DMS53 treated with DMSO at 0.1 percent for 48 hours (cell line): ENCODE data around the gene MYBPC1.
"Not testable (repeated sequence)": the region's sequence is repeated elsewhere in the genome, so short reads cannot be mapped to it uniquely, and the experiment has no call there.

Source experiments
- DNase-seq: peaks from one replicate; lab custom pipeline; 2025; ENCODE audit not compliant: unreplicated experiment; lab: John Stamatoyannopoulos, UW

The MYBPC1 gene, protein sequence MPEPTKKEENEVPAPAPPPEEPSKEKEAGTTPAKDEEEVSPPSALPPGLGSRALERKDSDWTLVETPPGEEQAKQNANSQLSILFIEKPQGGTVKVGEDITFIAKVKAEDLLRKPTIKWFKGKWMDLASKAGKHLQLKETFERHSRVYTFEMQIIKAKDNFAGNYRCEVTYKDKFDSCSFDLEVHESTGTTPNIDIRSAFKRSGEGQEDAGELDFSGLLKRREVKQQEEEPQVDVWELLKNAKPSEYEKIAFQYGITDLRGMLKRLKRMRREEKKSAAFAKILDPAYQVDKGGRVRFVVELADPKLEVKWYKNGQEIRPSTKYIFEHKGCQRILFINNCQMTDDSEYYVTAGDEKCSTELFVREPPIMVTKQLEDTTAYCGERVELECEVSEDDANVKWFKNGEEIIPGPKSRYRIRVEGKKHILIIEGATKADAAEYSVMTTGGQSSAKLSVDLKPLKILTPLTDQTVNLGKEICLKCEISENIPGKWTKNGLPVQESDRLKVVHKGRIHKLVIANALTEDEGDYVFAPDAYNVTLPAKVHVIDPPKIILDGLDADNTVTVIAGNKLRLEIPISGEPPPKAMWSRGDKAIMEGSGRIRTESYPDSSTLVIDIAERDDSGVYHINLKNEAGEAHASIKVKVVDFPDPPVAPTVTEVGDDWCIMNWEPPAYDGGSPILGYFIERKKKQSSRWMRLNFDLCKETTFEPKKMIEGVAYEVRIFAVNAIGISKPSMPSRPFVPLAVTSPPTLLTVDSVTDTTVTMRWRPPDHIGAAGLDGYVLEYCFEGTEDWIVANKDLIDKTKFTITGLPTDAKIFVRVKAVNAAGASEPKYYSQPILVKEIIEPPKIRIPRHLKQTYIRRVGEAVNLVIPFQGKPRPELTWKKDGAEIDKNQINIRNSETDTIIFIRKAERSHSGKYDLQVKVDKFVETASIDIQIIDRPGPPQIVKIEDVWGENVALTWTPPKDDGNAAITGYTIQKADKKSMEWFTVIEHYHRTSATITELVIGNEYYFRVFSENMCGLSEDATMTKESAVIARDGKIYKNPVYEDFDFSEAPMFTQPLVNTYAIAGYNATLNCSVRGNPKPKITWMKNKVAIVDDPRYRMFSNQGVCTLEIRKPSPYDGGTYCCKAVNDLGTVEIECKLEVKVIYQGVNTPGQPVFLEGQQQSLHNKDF

DNA sequence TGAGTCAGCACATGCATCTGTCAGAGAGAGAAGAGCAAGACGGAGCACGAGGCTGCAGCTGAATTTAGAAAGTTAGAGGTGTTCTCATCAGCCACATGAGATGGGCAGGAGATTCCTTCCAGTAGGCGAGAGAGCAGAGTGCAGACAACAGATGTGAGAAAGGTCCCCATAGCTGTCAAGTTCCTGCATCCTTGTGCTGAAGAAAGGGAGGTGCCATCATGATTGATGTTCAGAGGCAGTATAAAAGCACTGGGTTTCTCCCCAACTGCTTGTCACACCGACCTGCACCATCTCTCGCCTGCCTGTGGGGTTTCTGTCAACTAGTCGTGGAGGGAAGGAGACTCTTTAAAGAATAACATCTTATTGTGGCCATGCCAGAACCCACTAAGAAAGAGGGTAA, at the start of gene MYBPC1:
MYBPC1 (plus strand) TSS at position 272 of the 400 bp plus-strand sequence; CDS start at position 372, 100 bp downstream.
- DNase-seq: no peak

DNA sequence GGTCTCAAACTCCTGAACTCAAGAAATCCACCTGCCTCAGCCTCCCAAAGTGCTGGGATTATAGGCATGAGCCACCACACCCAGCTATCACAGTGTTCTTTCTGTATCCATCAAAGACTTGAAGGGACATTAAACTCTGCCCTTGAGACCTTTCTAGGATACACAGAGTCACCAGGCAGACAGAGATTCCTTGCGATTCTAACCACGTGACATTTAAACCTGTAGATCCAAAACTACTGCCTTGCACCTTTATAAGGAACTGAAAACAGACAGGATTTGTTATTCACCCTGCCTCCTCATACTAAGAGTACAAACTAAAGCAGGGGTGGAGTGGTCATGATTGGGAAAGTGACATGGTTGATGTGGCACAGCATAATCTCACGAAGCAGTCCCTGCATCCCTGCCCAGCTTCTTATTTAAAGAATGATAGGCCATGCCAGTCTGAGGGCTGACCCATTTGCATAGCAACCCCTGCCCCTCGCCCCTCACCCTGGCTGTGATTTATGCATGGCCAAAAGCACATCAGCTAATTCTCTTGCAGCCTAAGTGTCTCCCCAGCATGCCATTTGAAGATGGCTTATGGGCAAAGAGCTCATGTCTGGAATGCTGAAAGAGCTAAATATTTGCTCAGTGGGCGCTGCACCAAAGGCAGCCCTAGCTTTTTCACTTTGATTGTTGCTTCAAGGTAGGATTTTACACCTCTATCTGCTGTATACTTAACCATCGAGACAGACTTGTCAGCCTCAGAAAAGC, 43.2 kb upstream of the MYBPC1 start:
- DNase-seq: no peak

DNA sequence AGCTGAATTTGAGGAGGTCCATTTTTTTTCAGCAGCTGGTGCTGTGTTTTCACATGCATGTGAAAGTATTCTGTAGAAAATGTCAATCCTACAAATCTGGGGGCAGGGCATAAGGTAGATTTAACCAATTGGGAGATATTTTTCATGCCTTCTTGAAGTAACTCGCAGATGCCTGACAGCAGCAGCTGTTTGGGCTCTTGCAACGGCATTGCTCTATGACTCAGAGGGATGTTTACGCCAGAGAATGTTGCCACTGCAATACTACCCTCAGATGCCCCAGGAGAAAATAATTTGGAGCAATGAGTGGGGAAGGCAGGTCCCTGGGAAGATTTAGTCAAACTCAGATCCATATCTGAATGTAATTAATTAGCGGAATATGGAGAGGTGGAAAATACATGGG, 42.5 kb upstream of the MYBPC1 start:
- peak; percentile 24 for DNase-seq

DNA sequence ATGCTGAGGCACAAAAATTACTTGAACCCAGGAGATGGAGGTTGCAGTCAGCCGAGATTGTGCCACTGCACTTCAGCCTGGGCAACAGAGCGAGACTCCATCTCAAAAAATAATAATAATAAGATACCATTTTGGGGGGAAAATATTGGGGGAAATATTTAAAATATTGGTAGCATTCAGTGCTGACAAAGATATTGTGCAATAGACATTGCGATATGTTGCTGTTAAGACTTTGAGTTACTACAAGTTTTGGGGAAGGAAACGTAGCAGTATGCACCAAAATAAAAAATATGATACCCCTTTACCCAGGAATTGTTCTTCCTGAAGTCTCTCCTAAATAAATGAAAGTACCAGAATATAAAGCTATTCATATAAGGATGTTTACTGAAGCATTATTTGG, 37.7 kb upstream of the MYBPC1 start:
- no peak for DNase-seq

GRCh38 chr12:101558726-101559125, 36.0 kb upstream of the MYBPC1 start:
- not testable (repeated sequence) for DNase-seq

DNA sequence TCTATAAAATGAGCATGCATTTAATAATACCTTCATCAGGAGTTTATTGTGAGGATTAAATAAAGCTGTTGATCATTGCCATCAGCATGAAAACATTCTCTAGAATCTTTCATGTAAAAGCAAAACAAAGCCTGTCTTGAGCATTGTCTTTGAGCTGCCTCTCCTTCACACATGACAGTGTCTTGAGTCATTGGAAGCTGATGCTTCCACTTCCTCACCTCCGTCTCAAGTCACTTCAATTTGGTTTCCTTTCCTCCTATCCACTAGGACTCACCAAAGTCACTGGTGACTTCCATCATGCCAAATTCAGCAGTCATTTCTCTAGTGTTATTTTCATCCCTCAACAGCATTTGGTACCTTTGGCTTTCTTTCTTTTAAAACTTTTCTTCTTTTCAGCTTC, 31.6 kb upstream of the MYBPC1 start:
- DNase-seq: no peak

- DNase-seq: no peak
Measured at GRCh38 chr12:101564912-101565311, 29.9 kb upstream of the MYBPC1 start.

DNA sequence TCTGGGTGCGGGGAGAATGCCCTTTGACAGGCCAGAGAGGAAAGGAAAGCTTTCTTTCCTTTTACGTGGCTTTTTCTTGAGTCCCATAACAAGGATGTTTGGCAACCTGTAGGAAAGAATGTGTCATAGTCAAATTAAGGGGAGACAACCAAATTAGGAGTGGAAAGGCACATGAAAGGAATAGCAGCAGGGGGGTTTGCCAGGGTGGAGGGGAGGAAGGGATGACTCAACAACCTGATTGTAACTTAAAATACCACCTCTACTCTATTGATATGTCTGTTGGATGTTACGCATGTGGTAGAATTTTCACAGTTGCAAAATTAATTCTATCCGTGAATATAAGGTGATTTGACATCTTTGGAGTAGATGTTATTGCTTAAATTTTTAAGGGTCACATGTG, 28.5 kb upstream of the MYBPC1 start:
- no peak for DNase-seq

DNA sequence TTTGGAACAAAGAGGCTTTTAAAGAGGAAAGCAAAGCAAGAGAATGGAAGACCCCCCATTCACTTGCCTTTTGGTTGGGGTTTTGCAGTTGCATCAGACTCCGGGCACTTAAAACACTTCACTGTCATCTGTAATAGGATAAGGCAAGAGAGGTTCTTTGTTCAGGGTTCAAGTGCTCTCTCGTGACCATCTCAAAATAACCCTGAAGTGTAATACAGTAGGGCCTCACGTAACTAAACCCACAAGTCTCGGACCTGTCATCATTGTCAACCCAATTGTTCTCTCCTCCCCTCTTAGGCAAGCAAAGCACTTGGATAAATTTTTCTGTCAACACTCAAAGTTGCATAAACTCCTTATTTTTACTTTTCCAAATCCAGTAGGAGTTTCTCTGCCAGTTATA, 26.9 kb upstream of the MYBPC1 start:
- DNase-seq: peak; percentile 46

DNA sequence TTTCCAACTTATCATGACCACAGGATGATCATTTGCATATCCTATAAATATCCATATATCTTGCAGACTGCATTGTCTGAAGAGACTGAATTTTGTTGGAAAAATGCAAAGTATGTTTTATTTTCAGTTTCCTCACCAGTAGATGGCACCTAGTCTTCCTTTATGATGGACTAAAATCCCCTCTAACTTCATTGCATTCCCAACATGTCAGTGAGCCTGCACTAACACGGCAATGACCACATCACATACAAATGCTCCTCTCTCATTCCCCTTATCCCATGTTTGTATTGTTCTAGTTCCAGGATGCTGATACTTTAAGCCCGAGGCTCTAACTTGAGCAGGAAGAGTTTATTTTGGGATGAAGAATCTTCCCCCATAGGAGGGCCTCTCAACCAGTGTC, 24.7 kb upstream of the MYBPC1 start:
- DNase-seq: peak; percentile 65

DNA sequence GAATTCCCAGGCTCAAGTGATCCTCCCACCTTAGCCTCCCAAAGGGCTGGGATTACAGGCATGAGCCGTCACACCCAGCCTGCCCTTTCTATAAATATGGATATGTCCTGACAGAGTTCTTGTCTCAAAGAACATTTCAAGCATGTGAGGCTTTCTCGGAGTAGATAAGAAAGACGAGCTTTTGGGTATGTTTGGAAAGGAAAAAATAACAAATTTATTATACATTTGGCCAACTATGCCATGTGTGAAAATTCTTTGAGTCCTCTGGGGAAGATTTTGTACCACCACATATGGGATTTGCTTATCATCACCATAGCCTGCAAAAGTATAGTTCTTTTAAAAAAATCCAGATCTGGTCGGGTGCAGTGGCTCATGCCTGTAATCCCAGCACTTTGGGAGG, 23.7 kb upstream of the MYBPC1 start:
- DNase-seq: no peak

- no peak for DNase-seq
Measured at GRCh38 chr12:101573743-101574142, 21.0 kb upstream of the MYBPC1 start.

DNA sequence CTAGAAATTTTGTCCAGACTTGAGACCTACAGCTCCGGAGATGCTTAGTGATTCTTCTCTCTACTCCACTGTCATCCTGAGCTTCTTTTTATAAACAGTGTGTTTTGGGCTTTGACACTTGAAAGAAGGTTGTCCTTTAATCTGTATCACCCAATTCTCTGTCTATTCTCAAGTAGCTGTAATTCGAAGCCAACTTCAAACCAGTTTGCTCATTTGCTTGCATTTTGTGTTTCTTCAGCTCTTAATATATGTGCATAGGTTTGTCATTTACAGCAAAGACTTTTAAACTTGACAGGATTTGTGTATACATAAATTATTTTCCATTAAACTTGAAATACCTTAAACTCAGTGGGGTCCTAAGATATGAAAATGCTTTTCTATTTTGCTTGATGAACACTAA, 16.4 kb upstream of the MYBPC1 start:
- DNase-seq: no peak

DNA sequence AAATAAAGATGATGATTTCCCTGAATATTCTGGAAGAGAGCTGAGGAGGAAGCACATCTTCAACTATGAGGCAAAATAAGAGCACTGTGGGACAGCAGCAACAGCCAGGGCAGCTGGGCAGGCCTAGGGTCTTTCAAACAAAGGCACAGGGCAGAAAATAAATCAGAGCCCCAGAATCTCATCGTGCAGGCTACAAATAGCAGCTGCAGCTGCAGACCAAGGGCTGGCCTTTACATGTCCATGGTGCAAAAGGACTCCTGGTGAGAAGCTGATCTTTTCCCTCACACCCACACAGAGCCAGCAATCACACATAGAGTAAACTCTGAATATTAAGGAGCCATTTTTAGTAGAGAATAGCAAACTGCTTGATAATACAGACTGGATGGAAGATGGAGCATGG, 13.6 kb upstream of the MYBPC1 start:
- no peak for DNase-seq

DNA sequence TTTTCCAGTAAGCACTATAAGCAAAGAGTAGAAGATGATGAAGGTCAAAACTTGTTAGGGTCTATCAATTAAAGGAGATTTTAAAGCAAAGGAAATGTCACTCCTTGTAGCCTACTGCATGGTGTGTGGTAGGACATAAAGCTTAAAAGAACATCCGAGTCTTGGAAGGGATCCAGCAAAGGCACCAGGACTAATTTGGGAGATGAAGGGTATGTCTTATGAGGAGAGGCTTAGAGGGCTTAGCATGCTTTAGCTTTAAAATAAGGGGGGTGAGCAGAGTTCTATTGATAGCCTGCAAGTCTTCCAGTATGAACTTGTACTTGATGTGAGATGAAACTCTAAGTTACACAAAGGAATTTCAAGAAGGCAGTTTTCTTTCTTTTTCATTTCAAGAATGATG, 11.8 kb upstream of the MYBPC1 start:
- no peak for DNase-seq

- no peak for DNase-seq
Measured at GRCh38 chr12:101590383-101590782, 4.4 kb upstream of the MYBPC1 start.

DNA sequence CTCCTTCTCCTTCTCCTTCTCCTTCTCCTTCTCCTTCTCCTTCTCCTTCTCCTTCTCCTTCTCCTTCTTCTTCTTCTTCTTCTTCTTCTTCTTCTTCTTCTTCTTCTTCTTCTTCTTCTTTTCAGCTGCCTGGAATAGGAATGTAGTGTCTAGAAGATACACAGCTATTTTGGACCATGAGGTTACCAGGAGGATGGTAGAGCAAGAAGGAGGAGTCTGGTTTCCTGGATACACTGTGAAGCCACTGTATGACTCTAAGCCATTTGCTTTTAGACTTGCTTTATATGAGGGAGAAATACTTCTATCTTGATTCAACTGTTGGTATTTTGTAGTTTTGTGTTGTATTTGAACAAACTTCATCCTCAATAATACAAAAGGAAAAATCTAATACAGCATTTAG, 3.0 kb upstream of the MYBPC1 start:
- no peak for DNase-seq

- DNase-seq: no peak
Measured at GRCh38 chr12:101592448-101592847, 2.3 kb upstream of the MYBPC1 start.

- no peak for DNase-seq
Measured at GRCh38 chr12:101592921-101593320, 1.9 kb upstream of the MYBPC1 start.

- DNase-seq: no peak
Measured at GRCh38 chr12:101596172-101596571, 1.4 kb downstream of the MYBPC1 start.

DNA sequence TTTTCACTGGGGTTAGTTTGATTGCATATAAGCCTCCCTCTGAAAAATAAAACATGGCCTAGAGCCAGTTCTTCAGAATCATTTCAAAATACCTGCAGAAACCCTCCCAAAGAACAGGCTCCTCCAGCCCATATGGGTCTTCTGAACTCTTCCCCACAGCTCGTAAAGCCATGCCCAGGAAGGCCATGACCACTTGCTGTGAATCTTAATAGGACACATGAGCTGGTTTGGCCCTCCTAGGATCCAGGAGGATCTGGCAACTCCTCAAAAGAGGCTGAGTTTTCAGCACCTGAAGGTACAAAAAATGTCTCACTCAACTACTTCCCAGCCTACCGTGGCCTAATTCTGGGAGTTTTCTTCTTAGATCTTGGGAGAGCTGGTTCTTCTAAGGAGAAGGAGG, 2.4 kb downstream of the MYBPC1 start:
- DNase-seq: no peak
